LNCaP clone FGC (cell line): ENCODE measurements around the gene ASB7.
A peak's percentile ranks its signal among the peaks of the same experiment; 100 is the strongest.

Experiments
- DNase-seq: peaks from one replicate; pipeline ENCODE4 v3.0.0-alpha.2; 2011; ENCODE audit warnings: low read depth
- H3K4me3 ChIP-seq: 2 replicates; pipeline ENCODE4 v1.5.1; 2011; ENCODE audit warnings: mild to moderate bottlenecking, low read depth, low read length, control low read depth
- CTCF ChIP-seq: IDR thresholded peaks from 2 replicates; pipeline ENCODE4 v1.5.1; 2012; ENCODE audit warnings: mild to moderate bottlenecking; ENCODE audit not compliant: control insufficient read depth, insufficient read depth; ENCODE audit errors: extremely low read depth

ASB7 gene

DNA sequence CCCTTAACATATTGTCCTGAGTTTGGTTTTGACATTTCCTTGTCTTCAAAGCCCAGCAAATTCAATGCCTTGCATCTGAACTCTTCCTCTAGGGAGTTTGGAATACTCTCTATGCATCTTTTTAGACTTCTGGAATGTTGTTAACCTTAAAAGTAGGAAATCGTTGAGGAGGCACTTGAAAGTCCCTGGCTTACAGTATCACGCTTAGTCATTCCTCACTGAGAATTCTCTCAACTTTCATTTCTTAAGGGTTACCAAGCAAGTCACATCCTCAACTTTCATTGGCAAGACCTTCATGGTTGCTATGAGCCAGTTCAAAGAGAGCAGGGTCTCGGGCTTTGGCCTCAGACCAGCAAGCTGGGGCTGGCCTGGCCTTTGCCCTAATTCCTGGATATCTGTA, 89.9 kb downstream of the ASB7 start:
- TF ChIP-seq CTCF: no peak
- no peak for DNase-seq

DNA sequence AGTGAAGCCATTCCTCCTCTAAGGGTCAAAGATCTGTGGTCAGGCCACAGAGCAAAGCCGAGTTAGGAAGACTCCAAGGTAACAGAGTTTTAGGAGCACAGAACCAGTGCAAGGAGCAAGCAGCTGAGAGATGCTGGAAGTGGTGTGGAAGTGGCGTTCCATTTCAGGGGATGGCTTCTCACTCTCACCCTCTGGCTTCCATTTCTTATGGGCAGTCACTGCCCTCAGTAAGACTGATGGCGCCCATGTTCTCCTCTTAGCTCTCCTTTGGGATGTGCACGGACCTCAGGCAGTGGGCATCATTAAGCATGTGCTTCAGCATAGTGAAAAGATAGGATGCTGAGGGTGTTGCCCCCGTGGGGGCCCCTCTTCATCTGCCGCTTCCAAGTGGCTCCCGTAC, 90.3 kb downstream of the ASB7 start:
- H3K4me3 ChIP-seq: no peak overlapping the region
- DNase-seq: no peak
- no peak for TF ChIP-seq CTCF

More for the DNA sequence above, 89.9 kb downstream of the ASB7 start:
- H3K4me3 ChIP-seq: no peak overlapping the region

DNA sequence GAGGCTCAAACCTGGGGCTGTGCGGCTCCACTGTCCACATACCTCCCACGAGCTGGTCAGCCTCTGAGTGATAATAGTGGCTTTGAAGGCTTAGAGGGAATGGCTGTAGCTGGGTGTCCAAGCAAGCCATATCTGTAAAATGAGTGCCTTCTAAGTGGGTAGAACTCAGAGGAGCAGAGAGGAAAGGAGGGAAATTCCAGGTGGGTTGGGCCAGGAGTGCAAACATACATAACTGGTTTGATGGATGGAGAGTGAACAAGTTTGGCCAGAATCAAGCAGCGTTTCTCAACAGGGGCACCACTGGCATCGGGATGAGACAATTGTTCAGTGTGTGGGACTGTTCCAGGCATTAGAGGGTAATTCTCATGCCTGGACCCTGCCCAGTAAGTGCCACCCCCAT, 91.1 kb downstream of the ASB7 start:
- DNase-seq: peak; percentile 46
- H3K4me3 ChIP-seq: no peak overlapping the region

DNA sequence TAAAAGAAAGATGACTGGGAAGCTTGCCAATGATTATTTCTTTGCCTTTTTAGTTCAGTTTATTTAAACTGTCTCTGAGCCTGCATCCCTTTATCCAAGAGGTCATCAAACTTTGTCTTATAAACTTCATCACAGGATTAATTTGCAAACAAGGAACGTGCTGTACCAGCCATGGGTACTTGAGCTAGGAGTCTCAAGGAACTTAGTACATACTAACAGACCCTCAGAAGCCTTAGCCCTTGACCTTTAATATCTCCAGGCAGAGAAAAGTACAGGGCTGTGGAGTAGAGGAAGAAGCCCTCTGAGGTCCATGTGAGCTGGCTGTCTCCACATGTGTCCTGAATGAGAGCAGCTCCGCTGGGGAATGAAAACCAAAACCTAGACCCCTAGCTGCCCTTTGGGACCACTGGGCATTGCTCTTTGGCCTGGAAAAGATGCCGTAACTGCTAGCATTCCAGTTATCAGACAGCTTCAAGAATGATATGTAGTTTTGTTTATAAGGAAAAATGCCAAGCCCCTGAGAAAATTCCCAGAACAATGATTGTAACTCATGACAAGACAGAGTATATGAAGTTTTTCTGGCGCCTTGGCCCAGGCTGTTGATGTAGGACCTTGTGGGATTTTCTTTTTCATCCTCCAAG, 92.1 kb downstream of the ASB7 start:
- no peak overlapping the region for H3K4me3 ChIP-seq
- no peak for TF ChIP-seq CTCF
- DNase-seq: no peak

More for the DNA sequence above, 91.1 kb downstream of the ASB7 start:
- no peak for TF ChIP-seq CTCF

- no peak for DNase-seq
- no peak overlapping the region for H3K4me3 ChIP-seq
- TF ChIP-seq CTCF: no peak
Measured at GRCh38 chr15:100695048-100695447, 92.7 kb downstream of the ASB7 start.

GRCh38 chr15:100696452-100696851, 94.1 kb downstream of the ASB7 start:
- no peak for TF ChIP-seq CTCF
- H3K4me3 ChIP-seq: no peak overlapping the region
- no peak for DNase-seq
